ENCODE data around the gene FITM1. TPM values are rescaled to one million over a fixed set of nuclear protein-coding genes. Genes with fewer than 3 reads are reported as not detected.

FITM1 gene
- polyA plus RNA-seq, 3 donors: 0.56 to 1.6 (median 0.79) TPM

DNA sequence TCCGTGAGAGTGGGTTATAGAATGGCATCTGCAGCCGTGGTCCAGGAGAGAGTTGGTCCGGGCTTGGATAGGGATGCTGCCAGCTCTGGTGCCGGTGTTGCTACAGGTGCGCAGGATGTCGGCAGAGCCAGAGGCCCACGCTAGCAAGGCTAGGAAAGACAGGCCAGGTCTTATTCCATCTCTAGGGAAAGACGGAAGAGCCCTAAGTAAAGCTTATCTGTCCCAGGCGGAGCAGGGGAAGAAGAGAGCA lies 5.0 kb downstream of the FITM1 start:
- DNase-seq (ENCODE audit: extremely low read depth in 1 of 11, low read depth in 9 of 11, low spot score in 4 of 11): peak in 1 of 11 donors; percentile 19

GRCh38 chr14:24135834-24136683 lies 5.6 kb downstream of the FITM1 start, which contains the start of gene PSME1:
TSS of gene PSME1 (plus strand) at chr14:24136194. CDS start at chr14:24136263, 69 bp downstream.
- peak; percentile 68 to 90 (median 85) for DNase-seq (ENCODE audit: extremely low read depth in 1 of 11, low read depth in 9 of 11, low spot score in 4 of 11)

DNA sequence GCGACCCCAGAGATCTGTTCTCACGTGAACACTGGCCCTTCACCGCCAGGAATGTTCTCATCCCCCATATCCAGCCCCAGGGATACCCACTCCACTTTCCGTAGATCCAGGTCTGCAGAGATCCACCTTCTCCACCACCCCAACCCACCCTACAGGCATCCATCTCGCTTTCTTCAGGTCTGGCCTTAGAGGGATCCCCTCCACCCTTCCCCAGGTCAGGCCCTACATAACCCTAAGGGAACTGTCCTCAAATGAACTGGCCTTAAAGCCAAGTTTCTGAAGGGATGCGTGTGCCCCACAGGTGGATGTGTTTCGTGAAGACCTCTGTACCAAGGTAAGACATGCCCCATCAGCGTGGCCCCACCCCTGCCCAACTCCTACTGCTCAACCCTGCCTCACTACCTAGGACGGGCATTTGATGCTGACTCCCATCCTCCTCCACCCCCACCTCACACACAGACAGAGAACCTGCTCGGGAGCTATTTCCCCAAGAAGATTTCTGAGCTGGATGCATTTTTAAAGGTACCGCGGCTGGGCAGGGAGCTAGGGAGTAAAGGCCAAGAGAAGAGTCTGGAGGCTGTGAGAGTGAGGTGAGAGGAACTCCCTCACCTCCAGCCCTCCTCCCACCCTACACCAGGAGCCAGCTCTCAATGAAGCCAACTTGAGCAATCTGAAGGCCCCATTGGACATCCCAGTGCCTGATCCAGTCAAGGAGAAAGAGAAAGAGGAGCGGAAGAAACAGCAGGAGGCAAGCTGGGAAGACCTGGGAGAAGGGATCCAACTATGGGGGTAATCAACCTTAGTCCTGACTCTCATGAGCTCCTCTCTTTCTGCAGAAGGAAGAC lies 6.4 kb downstream of the FITM1 start:
- DNase-seq (ENCODE audit: extremely low read depth in 1 of 11, low read depth in 9 of 11, low spot score in 4 of 11): no peak

DNA sequence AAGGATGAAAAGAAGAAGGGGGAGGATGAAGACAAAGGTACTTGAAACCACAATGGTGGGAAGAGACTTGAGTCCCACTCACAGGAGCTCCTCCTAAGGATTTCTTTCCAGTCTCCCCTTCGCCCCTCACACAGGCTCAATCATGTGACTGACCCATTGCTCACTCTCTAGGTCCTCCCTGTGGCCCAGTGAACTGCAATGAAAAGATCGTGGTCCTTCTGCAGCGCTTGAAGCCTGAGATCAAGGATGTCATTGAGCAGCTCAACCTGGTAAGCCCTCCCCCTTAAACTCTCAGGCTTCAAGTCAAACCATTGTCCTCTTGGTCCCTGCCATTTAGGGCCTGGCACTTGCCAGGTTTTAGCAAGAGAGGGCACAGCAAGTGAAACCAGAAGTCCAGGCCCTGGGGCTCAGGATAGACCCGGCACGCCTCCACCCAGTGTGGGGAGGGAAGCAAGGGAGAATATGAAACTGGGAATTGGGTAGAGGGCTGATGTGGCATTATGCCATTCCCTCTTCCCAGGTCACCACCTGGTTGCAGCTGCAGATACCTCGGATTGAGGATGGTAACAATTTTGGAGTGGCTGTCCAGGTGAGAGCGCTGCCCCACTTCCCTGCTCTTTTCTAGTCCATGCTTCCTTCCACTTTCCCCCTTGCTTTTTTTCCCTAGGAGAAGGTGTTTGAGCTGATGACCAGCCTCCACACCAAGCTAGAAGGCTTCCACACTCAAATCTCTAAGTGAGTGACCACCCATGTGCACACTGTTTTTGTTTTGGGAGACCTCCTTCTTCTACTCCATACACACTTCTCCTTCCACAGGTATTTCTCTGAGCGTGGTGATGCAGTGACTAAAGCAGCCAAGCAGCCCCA lies 7.3 kb downstream of the FITM1 start:
- DNase-seq (ENCODE audit: extremely low read depth in 1 of 11, low read depth in 9 of 11, low spot score in 4 of 11): no peak

GRCh38 chr14:24138396-24139271 lies 8.2 kb downstream of the FITM1 start:
- DNase-seq (ENCODE audit: extremely low read depth in 1 of 11, low read depth in 9 of 11, low spot score in 4 of 11): no peak

DNA sequence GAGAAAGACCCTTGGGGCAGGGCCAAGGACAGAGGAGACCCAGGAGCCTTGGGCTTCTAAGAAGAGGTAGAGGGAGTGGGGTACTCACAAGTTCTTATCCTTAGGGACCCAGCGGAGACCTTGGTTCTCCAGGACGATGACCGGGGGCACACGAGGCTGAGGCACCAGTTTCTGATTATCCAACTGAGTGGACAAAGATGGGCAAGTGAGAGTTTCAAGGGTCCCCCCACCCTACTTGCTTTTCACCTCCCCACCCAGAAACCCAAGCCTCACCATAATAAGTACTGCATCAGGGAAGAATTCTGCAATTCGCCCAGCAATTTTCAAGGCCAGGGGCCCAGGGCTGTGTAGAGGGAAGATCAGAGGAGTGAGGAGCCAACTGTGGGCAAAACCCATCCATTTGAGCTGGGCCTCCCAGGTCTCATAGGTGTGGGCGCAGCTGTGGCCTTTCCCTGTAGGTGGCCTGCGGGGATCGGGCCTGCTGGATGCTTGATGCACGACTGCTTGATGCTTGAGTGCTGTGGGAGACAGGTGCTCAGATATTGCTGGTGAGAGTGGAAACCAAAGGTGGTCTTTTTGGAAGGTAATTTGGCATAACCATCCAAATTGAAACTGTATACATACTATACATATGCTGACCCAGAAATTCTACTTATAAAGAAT lies 8.9 kb downstream of the FITM1 start:
- DNase-seq (ENCODE audit: extremely low read depth in 1 of 11, low read depth in 9 of 11, low spot score in 4 of 11): no peak

GRCh38 chr14:24141097-24141880 lies 10.8 kb downstream of the FITM1 start, which contains the start of gene EMC9:
TSS of gene EMC9 (minus strand) at chr14:24141591. CDS start at chr14:24141304, 287 bp downstream.
- peak; percentile 97 to 100 (median 99) for DNase-seq (ENCODE audit: extremely low read depth in 1 of 11, low read depth in 9 of 11, low spot score in 4 of 11)

GRCh38 chr14:24143511-24143910 lies 13.1 kb downstream of the FITM1 start:
- DNase-seq (ENCODE audit: extremely low read depth in 1 of 11, low read depth in 9 of 11, low spot score in 4 of 11): no peak

GRCh38 chr14:24144451-24144850 lies 14.0 kb downstream of the FITM1 start:
- DNase-seq (ENCODE audit: extremely low read depth in 1 of 11, low read depth in 9 of 11, low spot score in 4 of 11): no peak

DNA sequence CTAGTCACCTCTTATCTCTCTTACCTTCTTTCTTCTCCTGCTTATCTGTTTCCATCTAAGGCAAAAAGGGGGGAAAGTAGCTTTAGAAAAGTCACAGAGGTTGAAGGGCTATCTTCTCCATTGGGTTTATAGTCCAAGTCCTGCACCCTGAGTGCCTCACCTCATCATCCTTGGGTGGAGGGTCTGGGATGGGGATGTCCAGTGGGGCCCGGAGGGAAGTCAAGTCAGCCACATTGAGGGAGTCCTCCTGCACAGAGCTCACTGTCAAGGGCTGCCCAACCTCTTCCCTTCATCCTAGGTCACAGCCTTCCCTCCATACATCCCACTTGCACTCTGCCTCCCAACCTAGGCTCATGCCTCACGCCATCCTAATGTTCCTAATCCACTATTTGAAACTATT lies 14.8 kb downstream of the FITM1 start:
- no peak for DNase-seq (ENCODE audit: extremely low read depth in 1 of 11, low read depth in 9 of 11, low spot score in 4 of 11)

- no peak for DNase-seq (ENCODE audit: extremely low read depth in 1 of 11, low read depth in 9 of 11, low spot score in 4 of 11)
Measured at GRCh38 chr14:24145690-24146452, 15.4 kb downstream of the FITM1 start.

DNA sequence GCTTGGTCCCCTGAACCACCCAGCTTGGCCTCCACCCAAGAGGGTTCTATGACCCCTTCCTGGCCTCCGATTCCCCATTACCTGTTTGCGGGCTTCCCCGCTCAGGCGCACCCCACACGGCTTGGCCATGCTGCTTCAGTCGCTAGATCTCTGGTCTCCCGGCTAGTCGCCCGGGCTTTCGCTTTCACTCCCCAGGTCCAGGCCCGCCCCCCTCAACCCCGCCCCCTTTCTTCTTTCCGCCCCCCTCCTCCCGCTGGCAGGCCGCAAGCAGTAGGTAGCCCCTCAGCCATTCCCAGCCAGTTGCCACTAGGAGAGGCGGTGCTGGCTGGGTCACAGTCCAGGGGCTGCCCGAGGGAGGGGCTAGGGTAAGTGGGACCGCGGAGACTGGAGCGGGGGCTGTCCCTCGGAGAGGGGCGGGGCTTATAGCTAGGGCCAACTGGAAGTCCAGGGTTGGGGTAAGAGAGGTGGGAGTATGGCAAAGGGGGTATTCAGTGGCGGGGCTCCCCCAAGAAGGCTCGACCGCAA lies 16.1 kb downstream of the FITM1 start, which contains the start of gene PSME2:
TSS of gene PSME2 (minus strand) at position 158 of the 525 bp plus-strand sequence. CDS start at position 129, 29 bp downstream.
- peak; percentile 82 to 97 (median 94) for DNase-seq (ENCODE audit: extremely low read depth in 1 of 11, low read depth in 9 of 11, low spot score in 4 of 11)

GRCh38 chr14:24146978-24147760 lies 16.7 kb downstream of the FITM1 start, which contains the start of gene RNF31:
TSS of gene RNF31 (plus strand) at chr14:24147498. CDS start at chr14:24147699, 201 bp downstream.
- peak; percentile 92 to 98 (median 97) for DNase-seq (ENCODE audit: extremely low read depth in 1 of 11, low read depth in 9 of 11, low spot score in 4 of 11)

DNA sequence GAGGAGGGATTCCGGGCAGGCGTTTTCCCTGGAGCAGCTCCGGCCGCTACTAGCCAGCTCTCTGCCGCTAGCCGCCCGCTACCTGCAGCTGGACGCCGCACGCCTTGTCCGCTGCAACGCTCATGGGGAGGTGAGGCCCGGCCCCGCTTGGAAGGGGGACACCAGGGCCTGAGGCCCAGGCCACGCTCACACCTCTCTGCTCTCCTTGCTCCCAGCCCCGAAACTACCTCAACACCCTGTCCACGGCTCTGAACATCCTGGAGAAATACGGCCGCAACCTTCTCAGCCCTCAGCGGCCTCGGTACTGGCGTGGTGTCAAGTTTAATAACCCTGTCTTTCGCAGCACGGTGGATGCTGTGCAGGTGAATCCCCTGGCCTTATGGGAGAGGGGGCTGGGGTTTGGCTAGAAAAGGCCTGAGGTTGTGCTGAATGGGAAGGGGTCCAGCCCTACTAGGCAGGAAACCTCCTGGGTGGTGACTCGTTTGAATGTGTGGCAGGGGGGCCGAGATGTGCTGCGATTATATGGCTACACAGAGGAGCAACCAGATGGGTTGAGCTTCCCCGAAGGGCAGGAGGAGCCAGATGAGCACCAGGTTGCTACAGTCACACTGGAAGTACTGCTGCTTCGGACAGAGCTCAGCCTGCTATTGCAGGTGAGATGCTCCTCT lies 17.4 kb downstream of the FITM1 start:
- no peak for DNase-seq (ENCODE audit: extremely low read depth in 1 of 11, low read depth in 9 of 11, low spot score in 4 of 11)
